IMR-90 (cell line): Measurements from ENCODE around the gene TFE3. TPM values are rescaled to one million over a fixed set of nuclear protein-coding genes. Genes with fewer than 3 reads are reported as not detected.

Experiments
- ATAC-seq: fragments of 200-7000 bp; cut with Tn5 transposase; 2 replicates; pipeline ENCODE4 v1.9.1; 2020; ENCODE audit warnings: low read depth, mild to moderate bottlenecking, moderate library complexity
- BruUV-seq: library from RNA; stranded (reverse); fragments of 400-500 nt; replicated peaks from 2 replicates; lab custom pipeline; 2021; lab: Mats Ljungman, UMichigan
- CTCF ChIA-PET: fragments of 300-600 bp; formaldehyde crosslinking; extraction: SDS; loops from one replicate; lab custom pipeline; 2021; ENCODE audit warnings: antibody characterized with exemption; lab: Yijun Ruan, JAX
- POLR2A ChIA-PET: fragments of 300-600 bp; sonication (Branson Sonifier 250); formaldehyde crosslinking; loops from one replicate; lab custom pipeline; 2022; ENCODE audit warnings: antibody characterized with exemption; ENCODE audit not compliant: unreplicated experiment; lab: Charles Lee
- DNase-seq: peaks from one replicate; pipeline ENCODE4 v3.0.0; 2013
- H2AFZ ChIP-seq: replicated peaks from 2 replicates; pipeline ENCODE3; 2013; ENCODE audit warnings: low read length, mild to moderate bottlenecking; ENCODE audit not compliant: poor library complexity
- H2AK5ac ChIP-seq: 2 replicates; pipeline ENCODE4 v1.6.1; 2013; ENCODE audit warnings: low read depth, low read length, inconsistent platforms
- H2AK9ac ChIP-seq: replicated peaks from 2 replicates; pipeline ENCODE3; 2013; ENCODE audit warnings: mild to moderate bottlenecking, low read depth, low read length, moderate library complexity; ENCODE audit not compliant: poor library complexity
- H2BK120ac ChIP-seq: 2 replicates; pipeline ENCODE4 v1.6.1; 2013; ENCODE audit warnings: low read depth, low read length, inconsistent platforms
- H2BK15ac ChIP-seq: 3 replicates; pipeline ENCODE4 v1.6.1; 2013; ENCODE audit warnings: low read depth, low read length, inconsistent platforms
- H2BK20ac ChIP-seq: 2 replicates; pipeline ENCODE4 v1.6.1; 2013; ENCODE audit warnings: low read depth, mild to moderate bottlenecking, inconsistent platforms, low read length, moderate library complexity
- H2BK5ac ChIP-seq: 2 replicates; pipeline ENCODE4 v1.6.1; 2013; ENCODE audit warnings: mild to moderate bottlenecking, low read depth, low read length, inconsistent platforms; ENCODE audit not compliant: poor library complexity, severe bottlenecking
- H3K14ac ChIP-seq: replicated peaks from 2 replicates; pipeline ENCODE4 v1.6.1; 2013; ENCODE audit warnings: low read depth, low read length, inconsistent platforms
- H3K18ac ChIP-seq: 2 replicates; pipeline ENCODE4 v1.6.1; 2013; ENCODE audit warnings: low read depth, low read length, control low read depth
- H3K23ac ChIP-seq: 2 replicates; pipeline ENCODE4 v1.6.1; 2013; ENCODE audit warnings: low read depth, low read length, inconsistent platforms
- H3K27ac ChIP-seq: 2 replicates; pipeline ENCODE4 v1.5.1; 2013; ENCODE audit warnings: mild to moderate bottlenecking, control low read depth, low read length; ENCODE audit not compliant: insufficient read depth
- H3K27me3 ChIP-seq: 2 replicates; pipeline ENCODE4 v1.6.1; 2013; ENCODE audit warnings: low read length; ENCODE audit not compliant: control insufficient read depth, insufficient read depth
- H3K36me3 ChIP-seq: 2 replicates; pipeline ENCODE4 v1.6.1; 2013; ENCODE audit warnings: low read length, mixed read lengths; ENCODE audit not compliant: control insufficient read depth, insufficient read depth
- H3K4ac ChIP-seq: 2 replicates; pipeline ENCODE4 v1.6.1; 2013; ENCODE audit warnings: low read depth, low read length, inconsistent platforms
- H3K4me1 ChIP-seq: 2 replicates; pipeline ENCODE4 v1.6.1; 2013; ENCODE audit warnings: low read length, mixed read lengths; ENCODE audit not compliant: control insufficient read depth, insufficient read depth
- H3K4me2 ChIP-seq: 2 replicates; pipeline ENCODE4 v1.6.1; 2013; ENCODE audit warnings: low read depth, mild to moderate bottlenecking, control low read depth, low read length, moderate library complexity
- H3K4me3 ChIP-seq: 2 replicates; pipeline ENCODE4 v1.5.1; 2013; ENCODE audit warnings: low read depth, mild to moderate bottlenecking, control low read depth, low read length, moderate library complexity; ENCODE audit not compliant: insufficient read depth
- H3K56ac ChIP-seq: 2 replicates; pipeline ENCODE4 v1.6.1; 2013; ENCODE audit warnings: low read length, inconsistent platforms; ENCODE audit not compliant: insufficient read depth; ENCODE audit errors: extremely low read depth
- H3K79me1 ChIP-seq, 2 experiments: 2 replicates each; pipeline ENCODE4 v1.6.1; 2013; ENCODE audit warnings: low read length in 2 of 2, inconsistent platforms in 1 of 2, low read depth in 1 of 2
- H3K9ac ChIP-seq: 2 replicates; pipeline ENCODE4 v1.6.1; 2013; ENCODE audit warnings: low read depth, low read length, control low read depth
- H3K9me1 ChIP-seq: 2 replicates; pipeline ENCODE4 v1.6.1; 2013; ENCODE audit warnings: low read length, inconsistent platforms; ENCODE audit not compliant: insufficient read depth
- H3K9me3 ChIP-seq: 2 replicates; pipeline ENCODE4 v1.6.1; 2013; ENCODE audit warnings: low read length; ENCODE audit not compliant: control insufficient read depth, insufficient read depth
- H4K20me1 ChIP-seq: 2 replicates; pipeline ENCODE4 v1.6.1; 2013; ENCODE audit warnings: low read length, inconsistent platforms; ENCODE audit not compliant: insufficient read depth
- H4K5ac ChIP-seq: 2 replicates; pipeline ENCODE4 v1.6.1; 2013; ENCODE audit warnings: mild to moderate bottlenecking, low read depth, low read length, control low read depth
- H4K8ac ChIP-seq, 2 experiments: 2 replicates each; pipeline ENCODE4 v1.6.1; 2013; ENCODE audit warnings: low read depth in 2 of 2, low read length in 2 of 2, control low read depth in 1 of 2, inconsistent platforms in 1 of 2
- H4K91ac ChIP-seq: 2 replicates; pipeline ENCODE4 v1.6.1; 2013; ENCODE audit warnings: low read depth, low read length, inconsistent platforms; ENCODE audit not compliant: insufficient read depth
- BHLHE40 ChIP-seq: fragments of 150-350 bp; IDR thresholded peaks from 2 replicates; pipeline ENCODE4 v1.6.1; 2016; ENCODE audit warnings: mild to moderate bottlenecking, low read depth, low read length
- CEBPB ChIP-seq: IDR thresholded peaks from 2 replicates; pipeline ENCODE4 v1.6.1; 2012; ENCODE audit warnings: low read depth, low read length, improper control_type of control experiment
- CTCF ChIP-seq: conservative IDR thresholded peaks from 2 replicates; pipeline ENCODE4 v1.5.1; 2012; ENCODE audit warnings: mild to moderate bottlenecking, low read depth, low read length, improper control_type of control experiment
- ELK1 ChIP-seq: fragments of 150-350 bp; IDR thresholded peaks from 2 replicates; pipeline ENCODE4 v1.6.1; 2016; ENCODE audit warnings: low read depth, mild to moderate bottlenecking, low read length, moderate library complexity, borderline replicate concordance
- MAFK ChIP-seq: IDR thresholded peaks from 2 replicates; pipeline ENCODE4 v1.6.1; 2012; ENCODE audit warnings: low read depth, low read length, improper control_type of control experiment
- MXI1 ChIP-seq: IDR thresholded peaks from 2 replicates; pipeline ENCODE4 v1.6.1; 2012; ENCODE audit warnings: low read depth, mild to moderate bottlenecking, low read length, moderate library complexity, borderline replicate concordance
- NFE2L2 ChIP-seq: fragments of 150-350 bp; IDR thresholded peaks from 2 replicates; pipeline ENCODE4 v1.6.1; 2016; ENCODE audit warnings: low read depth, mild to moderate bottlenecking, low read length
- POLR2A ChIP-seq: IDR thresholded peaks from 2 replicates; pipeline ENCODE4 v1.6.1; 2012; ENCODE audit warnings: mild to moderate bottlenecking, low read depth, low read length
- SMC3 ChIP-seq: fragments of 150-350 bp; IDR thresholded peaks from 2 replicates; pipeline ENCODE4 v1.6.1; 2016; ENCODE audit warnings: low read depth, mild to moderate bottlenecking, antibody characterized with exemption, low read length, moderate library complexity
- WGBS, 2 experiments: methylation state at CpG; one replicate each; pipeline versions ENCODE4 v1.1.5 to v1.1.7; 2013; ENCODE audit warnings: missing lambda C conversion rate in 2 of 2; ENCODE audit not compliant: insufficient read length in 1 of 2; ENCODE audit errors: extremely low coverage in 2 of 2; 5-methylcytosine and 5-hydroxymethylcytosine counted together
- dilution Hi-C: fragments of 300-500 bp; cut with HindIII; formaldehyde crosslinking; loops from one replicate; pipeline ENCODE4 v1.14.3; 2018; ENCODE audit warnings: low sequenced_read_pairs; ENCODE audit not compliant: unreplicated experiment
- in situ Hi-C: fragments of 300-500 bp; cut with MboI; formaldehyde crosslinking; loops from 3 replicates; pipeline ENCODE4 v1.14.3; 2019; ENCODE audit warnings: low sequenced_read_pairs, inconsistent platforms, mixed read lengths
- intact Hi-C: fragments of 100-400 bp; cut with micrococcal nuclease; formaldehyde crosslinking; loops from 2 replicates; pipeline ENCODE4 v1.10.0; 2022
- polyA plus RNA-seq, 3 experiments: library from polyadenylated mRNA; depleted of rRNA; stranded (reverse); fragments of >200 nt; gene quantifications; 2 replicates each; pipeline ENCODE4 v1.2.3, GENCODE V29; 2012; ENCODE audit warnings: low replicate concordance in 1 of 3
- total RNA-seq: library from RNA; depleted of rRNA; stranded (reverse); fragments of >200 nt; gene quantifications from 2 replicates; pipeline ENCODE4 v1.2.3, GENCODE V29; 2012

The TFE3 gene
- total and polyA plus RNA-seq, 2 of the 4 experiments (the other 2 are of a cell fraction) = 24.4 to 40.5 TPM

- H3K23ac ChIP-seq = peak overlapping the region; percentile 100
- ChIA-PET CTCF (no interaction called here), POLR2A (interaction anchor here (1.2 kb wide), 1 partner anchor 40 kb away, joined by 3 read pairs; the partner anchor contains the start of gene GRIPAP1)
- peak overlapping the region; percentile 82 for H4K5ac ChIP-seq
- peak overlapping the region; percentile 66 for H2AFZ ChIP-seq
- H2BK20ac ChIP-seq = peak overlapping the region; percentile 36
- H3K9me3 ChIP-seq = no peaks in the 10 kb centered on the region
- peaks cover 16% of the 10 kb centered on the region for H3K4me1 ChIP-seq
- peak overlapping the region; percentile 60 for H3K4me3 ChIP-seq
- dilution Hi-C loops (no loop called here), intact Hi-C loops (loop anchor here (5.0 kb wide), 1 partner anchor 125 kb away; the partner anchor contains the start of gene PIM2), in situ Hi-C loops (no loop called here)
- no peaks in the 10 kb centered on the region for H3K27me3 ChIP-seq
- peak; percentile 83 for TF ChIP-seq MXI1
- TF ChIP-seq SMC3 = no peak
- 0 out of 2 replicates have a peak, but pooled peaks have one; percentile 2 for TF ChIP-seq CTCF
- TF ChIP-seq BHLHE40 = no peak
- TF ChIP-seq NFE2L2 = no peak
- TF ChIP-seq CEBPB = peak; percentile 45
- peak; percentile 34; the same call in 1 of the 2 replicates for TF ChIP-seq POLR2A
- TF ChIP-seq ELK1 = no peak
- TF ChIP-seq MAFK = no peak
- H2BK15ac ChIP-seq = peak overlapping the region; percentile 66; the same call in 2 of the 3 replicates
- H3K27ac ChIP-seq = peak overlapping the region; percentile 98
- H3K9me1 ChIP-seq = no peaks in the 10 kb centered on the region
- peak overlapping the region; percentile 84 to 93 for H4K8ac ChIP-seq
- peak overlapping the region; percentile 90 for H3K9ac ChIP-seq
- H3K14ac ChIP-seq = peak overlapping the region; percentile 96
- no peaks in the 10 kb centered on the region for H4K20me1 ChIP-seq
- 10% methylated on average over 2 of the region's 10 CpGs; no CpG with 5 or more reads in 1 of the 2 experiments for WGBS, 2 experiments
- H3K79me1 ChIP-seq = peaks cover 0 to 30% of the 10 kb centered on the region in 2 experiments; a peak in 2 of 4 replicates
- peak overlapping the region; percentile 77 for H3K18ac ChIP-seq
- BruUV-seq = TSS peak; percentile 42
- peak overlapping the region; percentile 96 for H2BK5ac ChIP-seq
- peak overlapping the region; percentile 99 for H2AK9ac ChIP-seq
- peak overlapping the region; percentile 94 for H3K4me2 ChIP-seq
- peak overlapping the region; percentile 95 for H2AK5ac ChIP-seq
- ATAC-seq (peak; percentile 1), DNase-seq (peak; percentile 73)
- peak overlapping the region; percentile 100 for H3K4ac ChIP-seq
- H3K56ac ChIP-seq = peak overlapping the region; percentile 99
- peaks cover 27% of the 10 kb centered on the region for H3K36me3 ChIP-seq
- peak overlapping the region; percentile 95 for H2BK120ac ChIP-seq
- H4K91ac ChIP-seq = peak overlapping the region; percentile 98
Observed at GRCh38 chrX:49041744-49042580, 1.2 kb downstream of the TFE3 start.
